A549 (cell line): Measurements from ENCODE around the gene LAMC2. TPM values are rescaled to one million over a fixed set of nuclear protein-coding genes. Genes with fewer than 3 reads are reported as not detected.
A peak's percentile ranks its signal among the peaks of the same experiment; 100 is the strongest.

Experiments
- ATAC-seq, 2 experiments: fragments of 200-7000 bp in 1 of 2; fragments of >200 bp in 1 of 2; cut with Nextera tagmentation in 1 of 2; cut with Tn5 transposase in 1 of 2; 3 replicates each; pipeline versions ENCODE4 v1.8.0 to v1.9.1; 2018 to 2020; ENCODE audit warnings: mild to moderate bottlenecking in 1 of 2, moderate library complexity in 1 of 2
- CTCF ChIA-PET: fragments of 300-600 bp; sonication (Branson Sonifier 250); formaldehyde crosslinking; extraction: SDS; loops from one replicate; lab custom pipeline; 2021; ENCODE audit warnings: antibody characterized with exemption, inconsistent platforms; lab: Yijun Ruan, JAX
- POLR2A ChIA-PET: fragments of 350-600 bp; formaldehyde crosslinking; extraction: SDS; loops from one replicate; lab custom pipeline; 2021; ENCODE audit warnings: antibody characterized with exemption, inconsistent platforms; lab: Yijun Ruan, JAX
- DNase-seq, 2 experiments: peaks; one replicate each; pipeline versions ENCODE4 v3.0.0 to v3.0.0-alpha.2; 2011 to 2016; ENCODE audit warnings: low read depth in 1 of 2, low spot score in 1 of 2
- FAIRE-seq: peaks from 2 replicates; lab custom pipeline; 2011; peaks lifted over from hg19 to GRCh38; lab: Jason Lieb, UNC
- H3K27ac ChIP-seq, 2 experiments: fragments of >200 bp; sonication (Bioruptor Twin); formaldehyde crosslinking; 3 replicates each; pipeline ENCODE4 v1.5.1; 2016 to 2017
- H3K4me1 ChIP-seq: fragments of >200 bp; sonication (Bioruptor Twin); formaldehyde crosslinking; 3 replicates; pipeline ENCODE4 v1.6.1; 2016
- H3K4me2 ChIP-seq: fragments of >200 bp; sonication (Bioruptor Twin); formaldehyde crosslinking; 3 replicates; pipeline ENCODE4 v1.6.1; 2016
- H3K4me3 ChIP-seq: fragments of >200 bp; sonication (Bioruptor Twin); formaldehyde crosslinking; 3 replicates; pipeline ENCODE4 v1.5.1; 2016
- H3K9me3 ChIP-seq: fragments of >200 bp; sonication (Bioruptor Twin); formaldehyde crosslinking; 3 replicates; pipeline ENCODE4 v1.6.1; 2016
- BCL3 ChIP-seq: fragments of >200 bp; sonication (Bioruptor Twin); formaldehyde crosslinking; IDR thresholded peaks from 3 replicates; pipeline ENCODE4 v1.6.1; 2016
- CBX8 ChIP-seq: fragments of 200-600 bp; sonication (generic); IDR thresholded peaks from 2 replicates; pipeline ENCODE4 v1.6.1; 2016
- CEBPB ChIP-seq, 2 experiments: fragments of >200 bp in 1 of 2; sonication (Bioruptor Twin) in 1 of 2; formaldehyde crosslinking in 1 of 2; IDR thresholded peaks; 2 replicates each; pipeline ENCODE4 v1.6.1; 2012 to 2016
- CHD4 ChIP-seq: fragments of 200-600 bp; sonication (generic); IDR thresholded peaks from 2 replicates; pipeline ENCODE4 v1.6.1; 2016; ENCODE audit warnings: antibody characterized with exemption, mild to moderate bottlenecking, borderline replicate concordance
- EHF ChIP-seq: fragments of 250-450 bp; sonication (Bioruptor Pico); IDR thresholded peaks from 2 replicates; pipeline ENCODE4 v1.5.0; 2020; ENCODE audit warnings: mild to moderate bottlenecking
- EHMT2 ChIP-seq: fragments of 200-600 bp; sonication (generic); IDR thresholded peaks from 2 replicates; pipeline ENCODE4 v1.6.1; 2016; ENCODE audit warnings: antibody characterized with exemption, low read depth, mild to moderate bottlenecking, moderate library complexity
- EP300 ChIP-seq, 2 experiments: fragments of >200 bp; sonication (Bioruptor Twin); formaldehyde crosslinking; IDR thresholded peaks; 2 replicates in 1 of 2; 3 replicates in 1 of 2; pipeline ENCODE4 v1.6.1; 2016 to 2017
- FOSB ChIP-seq: fragments of 250-450 bp; sonication (Bioruptor Pico); IDR thresholded peaks from 2 replicates; pipeline ENCODE4 v1.5.0; 2020; ENCODE audit warnings: mild to moderate bottlenecking, moderate library complexity
- HDAC2 ChIP-seq: fragments of 200-600 bp; sonication (generic); IDR thresholded peaks from 2 replicates; pipeline ENCODE4 v1.6.1; 2016
- HES2 ChIP-seq: fragments of >200 bp; sonication (Bioruptor Twin); formaldehyde crosslinking; IDR thresholded peaks from 2 replicates; pipeline ENCODE4 v1.6.1; 2016
- HEYL ChIP-seq: fragments of 250-450 bp; sonication (Bioruptor Pico); IDR thresholded peaks from 2 replicates; pipeline ENCODE4 v1.8.0; 2021; ENCODE audit warnings: mild to moderate bottlenecking, moderate library complexity
- HOXB13 ChIP-seq: fragments of 250-450 bp; sonication (Bioruptor Pico); IDR thresholded peaks from 2 replicates; pipeline ENCODE4 v1.5.0; 2020; ENCODE audit warnings: low read depth, mild to moderate bottlenecking, moderate library complexity
- HOXB5 ChIP-seq: fragments of 250-450 bp; sonication (Bioruptor Pico); IDR thresholded peaks from 2 replicates; pipeline ENCODE4 v1.5.0; 2020; ENCODE audit warnings: mild to moderate bottlenecking, moderate library complexity
- JUN ChIP-seq, 2 experiments: fragments of >200 bp; sonication (Bioruptor Twin); formaldehyde crosslinking; IDR thresholded peaks; 2 replicates in 1 of 2; 3 replicates in 1 of 2; pipeline ENCODE4 v1.6.1; 2016 to 2017
- KDM1A ChIP-seq: fragments of 200-600 bp; sonication (generic); IDR thresholded peaks from 2 replicates; pipeline ENCODE4 v1.6.1; 2016; ENCODE audit warnings: low read depth, mild to moderate bottlenecking
- KDM5A ChIP-seq: fragments of 200-600 bp; sonication (generic); IDR thresholded peaks from 2 replicates; pipeline ENCODE4 v1.6.1; 2016; ENCODE audit warnings: antibody characterized with exemption, mild to moderate bottlenecking
- NFE2L2 ChIP-seq: fragments of 150-350 bp; conservative IDR thresholded peaks from 2 replicates; pipeline ENCODE4 v1.6.1; 2014; ENCODE audit warnings: low read length
- NR3C1 ChIP-seq: fragments of >200 bp; sonication (Bioruptor Twin); formaldehyde crosslinking; IDR thresholded peaks from 3 replicates; pipeline ENCODE4 v1.6.1; 2017
- PBX3 ChIP-seq: IDR thresholded peaks from 2 replicates; pipeline ENCODE4 v1.6.1; 2012
- PHF8 ChIP-seq: fragments of 200-600 bp; sonication (generic); IDR thresholded peaks from 2 replicates; pipeline ENCODE4 v1.6.1; 2016; ENCODE audit warnings: low read depth, mild to moderate bottlenecking, antibody characterized with exemption, moderate library complexity, borderline replicate concordance
- RAD21 ChIP-seq, 2 experiments: fragments of >200 bp in 1 of 2; sonication (Bioruptor Twin) in 1 of 2; formaldehyde crosslinking in 1 of 2; IDR thresholded peaks in 1 of 2; conservative IDR thresholded peaks in 1 of 2; 2 replicates in 1 of 2; 3 replicates in 1 of 2; pipeline ENCODE4 v1.6.1; 2012 to 2018; ENCODE audit warnings: inconsistent platforms in 1 of 2
- RARB ChIP-seq: fragments of 250-450 bp; sonication (Bioruptor Pico); IDR thresholded peaks from 2 replicates; pipeline ENCODE4 v1.8.0; 2021; ENCODE audit warnings: mild to moderate bottlenecking, moderate library complexity
- RFX5 ChIP-seq: fragments of 450-650 bp; IDR thresholded peaks from 2 replicates; pipeline ENCODE4 v1.7.1; 2014; ENCODE audit warnings: antibody characterized with exemption, mild to moderate bottlenecking, moderate library complexity
- SMC3 ChIP-seq: fragments of >200 bp; sonication (Bioruptor Twin); formaldehyde crosslinking; IDR thresholded peaks from 3 replicates; pipeline ENCODE4 v1.6.1; 2018; ENCODE audit warnings: inconsistent platforms
- TFCP2L1 ChIP-seq: fragments of 250-450 bp; sonication (Bioruptor Pico); IDR thresholded peaks from 2 replicates; pipeline ENCODE4 v1.5.0; 2021; ENCODE audit warnings: mild to moderate bottlenecking
- TP53 ChIP-seq: fragments of 250-450 bp; sonication (Bioruptor Pico); IDR thresholded peaks from 2 replicates; pipeline ENCODE4 v1.5.0; 2021; ENCODE audit warnings: mild to moderate bottlenecking, moderate library complexity
- ZC3H11A ChIP-seq: fragments of 450-650 bp; IDR thresholded peaks from 2 replicates; pipeline ENCODE4 v1.6.1; 2014; ENCODE audit warnings: antibody characterized with exemption, mild to moderate bottlenecking
- ZSCAN20 ChIP-seq: fragments of 250-450 bp; sonication (Bioruptor Pico); IDR thresholded peaks from 2 replicates; pipeline ENCODE4 v1.8.0; 2022; ENCODE audit warnings: mild to moderate bottlenecking, moderate library complexity
- WGBS: methylation state at CpG from one replicate; pipeline ENCODE4 v1.1.6; 2017; ENCODE audit errors: missing lambda C conversion rate; 5-methylcytosine and 5-hydroxymethylcytosine counted together
- polyA plus RNA-seq, 4 experiments: library from polyadenylated mRNA; depleted of rRNA in 3 of 4; stranded (reverse); fragments of >200 nt; fragmentation: RNase III in 1 of 4; extraction: RNeasy Plus Mini Kit Qiagen cat#74134 plus additional on column Dnase treatment in 1 of 4; gene quantifications; 2 replicates in 3 of 4; 3 replicates in 1 of 4; pipeline ENCODE4 v1.2.3, GENCODE V29; 2011 to 2017

The LAMC2 gene
- polyA plus RNA-seq, 2 of the 4 experiments (the other 2 are of a cell fraction), result 8.5 to 24.1 TPM

GRCh38 chr1:183197762-183198161, 11.7 kb downstream of the LAMC2 start:
- H3K9me3 ChIP-seq, result no peaks in the 10 kb centered on the region
- no peak for DNase-seq
- peaks cover 12% of the 10 kb centered on the region for H3K4me1 ChIP-seq
- ChIA-PET POLR2A (no interaction called here), CTCF (interaction anchor here (1.0 to 1.7 kb wide), 2 partner anchors 12 to 30 kb away, joined by 4 read pairs; no protein-coding TSS in a partner anchor)
- H3K27ac ChIP-seq, result no peak overlapping the region
- 88% methylated on average over 4 of the region's 4 CpGs for WGBS
- TF ChIP-seq ZSCAN20 (CRISPR knock-in tag) (no peak), FOSB (CRISPR knock-in tag) (no peak), NR3C1 (no peak), KDM1A (no peak), RAD21 (conservative IDR thresholded peaks at IDR 0.05 in 1 of 2, IDR thresholded peaks at IDR 0.05 in 1 of 2) (no peak), HDAC2 (no peak), CBX8 (no peak), CHD4 (no peak)
- no peak for FAIRE-seq
- H3K4me2 ChIP-seq, result no peak overlapping the region
- no peak for ATAC-seq
- no peak overlapping the region for H3K4me3 ChIP-seq

- no peaks in the 10 kb centered on the region for H3K9me3 ChIP-seq
- H3K4me2 ChIP-seq, result no peak overlapping the region
- CTCF ChIA-PET, result interaction anchor here (1.0 to 1.7 kb wide), 3 partner anchors 11 to 36 kb away, joined by 4 read pairs; no protein-coding TSS in a partner anchor
- POLR2A ChIA-PET, result no interaction called here
- no peak overlapping the region for H3K4me3 ChIP-seq
- no peak overlapping the region for H3K27ac ChIP-seq
- DNase-seq (peak in 1 of 2 experiments; percentile 24), FAIRE-seq (no peak), ATAC-seq (peak in 1 of 2 experiments; percentile 47; a peak in 2 of 6 replicates)
- TF ChIP-seq CEBPB (IDR thresholded peaks at IDR 0.05) (no peak), EHMT2 (no peak), BCL3 (no peak)
- WGBS, result 94% methylated on average over 9 of the region's 9 CpGs
- H3K4me1 ChIP-seq, result peaks cover 12% of the 10 kb centered on the region
Measured at GRCh38 chr1:183198463-183198862, 12.4 kb downstream of the LAMC2 start.

GRCh38 chr1:183199304-183199703, 13.2 kb downstream of the LAMC2 start:
- H3K27ac ChIP-seq, result no peak overlapping the region
- ChIA-PET CTCF (interaction anchor here (1.3 kb wide), 1 partner anchor 35 kb away, joined by 4 read pairs; no protein-coding TSS in a partner anchor), POLR2A (no interaction called here)
- no peak overlapping the region for H3K4me2 ChIP-seq
- DNase-seq, result no peak
- 82% methylated on average over 3 of the region's 3 CpGs for WGBS
- ATAC-seq, result no peak
- H3K9me3 ChIP-seq, result no peaks in the 10 kb centered on the region
- FAIRE-seq, result no peak
- TF ChIP-seq EHF (CRISPR knock-in tag), result no peak
- TF ChIP-seq, all 56 proteins: peak for 0
- Histone ChIP-seq H3K4me3 (no peak overlapping the region), H3K4me1 (peaks cover 12% of the 10 kb centered on the region)

- Histone ChIP-seq H3K4me3 (no peak overlapping the region), H3K4me2 (no peak overlapping the region), H3K27ac (no peak overlapping the region), H3K4me1 (peaks cover 3% of the 10 kb centered on the region; the same call in 2 of the 3 replicates), H3K9me3 (no peaks in the 10 kb centered on the region)
- no peak for ATAC-seq
- no peak for FAIRE-seq
- ChIA-PET CTCF (interaction anchor here (0.7 to 1.2 kb wide), 2 partner anchors 35 to 148 kb away, joined by 3 to 5 read pairs; no protein-coding TSS in a partner anchor), POLR2A (no interaction called here)
- TF ChIP-seq JUN (IDR thresholded peaks at IDR 0.05) (no peak), HES2 (no peak), PBX3 (no peak), HOXB13 (CRISPR knock-in tag) (no peak), ZC3H11A (no peak), ZSCAN20 (CRISPR knock-in tag) (no peak), PHF8 (no peak), HEYL (CRISPR knock-in tag) (no peak), SMC3 (no peak), KDM5A (no peak), TP53 (CRISPR knock-in tag) (no peak), EP300 (IDR thresholded peaks at IDR 0.05) (no peak), FOSB (CRISPR knock-in tag) (no peak), RFX5 (no peak), KDM1A (no peak), NFE2L2 (no peak), RARB (CRISPR knock-in tag) (no peak), TFCP2L1 (CRISPR knock-in tag) (no peak), CHD4 (no peak), HOXB5 (CRISPR knock-in tag) (no peak)
- DNase-seq, result no peak
- 88% methylated on average over 9 of the region's 9 CpGs for WGBS
Measured at GRCh38 chr1:183200451-183200850, 14.4 kb downstream of the LAMC2 start.
